Measurements from ENCODE around the gene LATS2.

DNA sequence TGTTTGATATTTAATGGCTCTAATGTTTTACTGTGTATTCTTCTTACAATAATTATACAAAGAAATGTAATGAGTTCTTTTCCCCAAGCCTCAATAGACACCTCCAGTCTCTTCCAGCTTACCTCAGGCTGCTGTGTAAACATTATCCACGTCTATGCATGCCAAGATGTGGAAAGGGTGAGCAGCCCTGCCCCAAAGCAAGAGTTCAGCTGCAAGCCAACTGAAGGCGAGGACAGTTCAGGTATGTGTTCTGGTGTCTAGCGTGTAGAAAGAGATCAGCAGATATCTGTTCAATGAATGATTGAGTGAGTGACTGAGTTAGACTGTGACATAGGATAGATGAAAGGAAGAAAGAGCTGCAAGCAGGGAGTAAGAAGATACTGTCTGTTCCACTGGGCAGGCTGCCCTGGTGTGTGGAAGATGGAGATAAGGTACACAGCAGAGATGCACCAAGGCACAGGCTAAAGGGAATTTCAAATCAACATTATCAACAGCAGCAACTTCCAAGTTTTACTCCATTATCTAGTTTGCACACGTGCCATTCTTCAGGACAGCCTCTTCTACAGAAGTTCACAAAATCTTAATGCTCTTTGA lies 66.0 kb downstream of the LATS2 start:
- TF ChIP-seq, protein P1, sequence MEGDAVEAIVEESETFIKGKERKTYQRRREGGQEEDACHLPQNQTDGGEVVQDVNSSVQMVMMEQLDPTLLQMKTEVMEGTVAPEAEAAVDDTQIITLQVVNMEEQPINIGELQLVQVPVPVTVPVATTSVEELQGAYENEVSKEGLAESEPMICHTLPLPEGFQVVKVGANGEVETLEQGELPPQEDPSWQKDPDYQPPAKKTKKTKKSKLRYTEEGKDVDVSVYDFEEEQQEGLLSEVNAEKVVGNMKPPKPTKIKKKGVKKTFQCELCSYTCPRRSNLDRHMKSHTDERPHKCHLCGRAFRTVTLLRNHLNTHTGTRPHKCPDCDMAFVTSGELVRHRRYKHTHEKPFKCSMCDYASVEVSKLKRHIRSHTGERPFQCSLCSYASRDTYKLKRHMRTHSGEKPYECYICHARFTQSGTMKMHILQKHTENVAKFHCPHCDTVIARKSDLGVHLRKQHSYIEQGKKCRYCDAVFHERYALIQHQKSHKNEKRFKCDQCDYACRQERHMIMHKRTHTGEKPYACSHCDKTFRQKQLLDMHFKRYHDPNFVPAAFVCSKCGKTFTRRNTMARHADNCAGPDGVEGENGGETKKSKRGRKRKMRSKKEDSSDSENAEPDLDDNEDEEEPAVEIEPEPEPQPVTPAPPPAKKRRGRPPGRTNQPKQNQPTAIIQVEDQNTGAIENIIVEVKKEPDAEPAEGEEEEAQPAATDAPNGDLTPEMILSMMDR (IDR thresholded peaks at IDR 0.05): no peak
- no peak for TF ChIP-seq POLR2A (IDR thresholded peaks at IDR 0.05)

Data from testis (tissue), 2 donors.